ENCODE data around the gene COL5A1.

Gene COL5A1

DNA sequence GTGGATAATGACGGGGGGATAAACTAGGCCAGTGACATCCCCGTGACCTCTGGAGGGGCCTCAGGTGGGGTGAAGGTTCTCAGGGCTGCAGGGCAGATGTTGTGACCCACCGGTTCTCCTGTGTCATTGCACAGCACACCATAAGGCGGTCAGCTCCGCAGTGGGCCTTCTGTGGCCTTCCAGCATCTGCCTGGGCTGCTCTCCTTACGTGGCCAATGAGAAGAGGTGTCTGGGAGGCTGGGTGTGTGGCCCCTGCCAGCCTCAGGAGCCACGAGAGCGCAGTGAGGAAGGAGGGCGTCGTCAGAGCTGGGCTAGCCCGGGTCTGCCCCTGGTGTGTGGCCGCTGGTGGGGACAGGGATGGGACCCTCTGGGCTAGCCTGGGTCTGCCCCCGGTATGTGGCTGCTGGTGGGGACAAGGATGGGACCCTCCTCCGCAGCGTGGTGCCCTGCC is 48.7 kb downstream of the COL5A1 start:
- in situ Hi-C loops (cut with MboI; ENCODE audit: low sequenced_read_pairs), result no loop called here

DNA sequence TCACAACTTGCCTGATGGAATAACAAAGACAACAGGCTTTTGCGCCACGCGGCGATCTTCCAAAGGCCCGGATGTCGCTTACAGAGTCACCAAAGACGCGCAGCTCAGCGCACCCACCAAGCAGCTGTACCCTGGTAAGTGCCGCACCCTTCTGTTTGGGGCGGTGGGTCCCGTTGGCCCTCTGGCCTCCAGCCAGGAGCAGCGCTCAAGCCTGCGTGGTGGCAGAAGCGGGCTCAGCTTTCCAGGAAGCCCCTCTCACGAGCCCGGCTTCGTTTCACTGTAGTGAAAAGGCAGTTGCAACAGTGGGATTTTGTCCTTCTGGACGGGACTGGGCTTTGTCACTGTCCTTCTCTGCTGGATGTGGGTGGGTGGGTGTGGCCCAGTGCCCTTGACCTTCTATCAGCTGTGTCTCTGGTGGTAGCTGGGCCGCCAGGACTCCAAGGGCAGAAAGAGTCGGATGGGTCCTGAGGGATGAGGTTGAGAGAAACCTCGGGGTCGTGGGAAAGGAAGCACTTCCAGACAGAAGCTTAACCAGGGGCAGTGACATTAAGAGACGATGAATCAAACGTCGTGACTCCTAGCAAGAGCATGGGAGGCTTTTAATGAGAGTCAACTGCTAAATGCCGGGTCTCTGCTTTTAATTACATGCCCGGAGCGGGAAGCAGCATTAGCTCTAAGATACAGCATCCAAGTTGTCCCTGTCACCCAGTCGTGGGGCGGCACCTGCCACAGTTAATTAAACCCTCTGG is 49.5 kb downstream of the COL5A1 start:
- in situ Hi-C loops (cut with MboI; ENCODE audit: low sequenced_read_pairs), result no loop called here

DNA sequence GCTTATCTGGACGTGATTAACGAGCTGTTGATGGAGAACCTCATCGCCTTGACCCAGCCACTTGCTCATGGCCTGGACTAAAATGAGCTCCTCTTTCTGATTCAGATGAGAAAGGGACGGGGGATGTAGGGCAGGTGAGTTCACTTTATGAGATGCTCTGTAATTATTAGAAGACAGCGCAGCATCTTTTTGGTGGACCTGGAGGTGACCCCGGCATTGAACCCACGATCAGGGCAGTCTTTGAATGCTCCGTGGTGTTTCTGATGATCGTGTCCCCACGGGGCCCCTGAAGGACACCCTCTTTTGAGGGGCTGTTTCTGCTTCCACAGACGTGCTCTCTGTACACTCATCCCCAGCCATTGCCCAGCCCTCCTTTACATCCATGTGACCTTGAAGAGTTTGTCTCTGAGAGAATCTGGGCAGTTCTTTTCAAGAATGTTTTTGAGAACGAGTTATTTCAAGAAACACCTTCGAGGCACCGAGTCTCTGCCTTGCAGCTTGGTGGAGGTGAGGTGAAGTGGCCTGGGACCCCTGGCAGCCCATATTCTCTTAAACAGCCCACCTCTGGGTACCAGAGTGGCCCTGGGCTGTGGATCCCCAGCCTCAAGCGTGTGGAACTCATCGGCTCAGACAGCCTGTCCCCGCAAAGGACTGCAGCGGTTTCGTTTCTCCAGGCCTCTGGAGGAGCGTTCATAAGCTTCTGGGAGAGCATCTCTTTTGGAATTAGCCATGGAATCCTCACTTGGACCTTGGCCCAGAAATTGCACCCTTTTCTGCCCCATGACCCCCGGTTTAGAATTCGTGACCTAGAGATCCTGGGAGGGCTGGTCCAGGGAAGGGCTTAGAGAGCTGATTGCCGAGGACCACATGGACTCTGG is 50.3 kb downstream of the COL5A1 start:
- in situ Hi-C loops (cut with MboI; ENCODE audit: low sequenced_read_pairs), result no loop called here

DNA sequence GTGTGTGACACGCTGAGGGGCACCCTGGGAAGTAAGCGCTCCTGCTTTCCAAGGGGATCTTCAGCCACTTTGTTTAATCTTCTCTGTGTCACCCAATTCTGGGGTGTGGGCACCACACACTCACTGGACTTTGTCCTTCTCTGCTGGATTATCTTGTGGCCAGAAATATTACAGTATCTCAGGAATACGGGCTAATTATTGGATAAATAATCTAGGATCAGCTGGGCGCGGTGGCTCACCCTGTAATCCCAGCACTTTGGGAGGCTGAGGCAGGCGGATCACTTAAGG is 50.9 kb downstream of the COL5A1 start:
- in situ Hi-C loops (cut with MboI; ENCODE audit: low sequenced_read_pairs), result no loop called here

DNA sequence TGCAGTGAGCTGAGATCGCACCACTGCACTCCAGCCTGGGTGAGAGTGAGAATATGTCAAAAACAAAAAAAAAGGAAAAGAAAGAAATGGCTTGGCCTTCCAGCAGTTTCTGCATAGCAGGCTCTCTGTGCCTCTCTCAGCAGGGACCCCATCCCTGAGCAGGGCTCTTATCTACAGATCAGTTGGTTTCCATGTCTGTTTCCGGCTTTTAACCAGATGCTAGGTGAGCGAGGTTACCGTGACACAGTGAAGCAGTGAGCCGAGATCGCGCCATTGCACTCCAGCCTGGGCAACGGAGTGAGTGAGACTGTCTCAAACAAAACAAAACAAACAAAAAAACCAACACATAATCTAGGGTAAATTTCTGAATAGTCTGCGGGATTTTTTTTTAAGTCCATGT is 51.4 kb downstream of the COL5A1 start:
- in situ Hi-C loops (cut with MboI; ENCODE audit: low sequenced_read_pairs), result no loop called here

DNA sequence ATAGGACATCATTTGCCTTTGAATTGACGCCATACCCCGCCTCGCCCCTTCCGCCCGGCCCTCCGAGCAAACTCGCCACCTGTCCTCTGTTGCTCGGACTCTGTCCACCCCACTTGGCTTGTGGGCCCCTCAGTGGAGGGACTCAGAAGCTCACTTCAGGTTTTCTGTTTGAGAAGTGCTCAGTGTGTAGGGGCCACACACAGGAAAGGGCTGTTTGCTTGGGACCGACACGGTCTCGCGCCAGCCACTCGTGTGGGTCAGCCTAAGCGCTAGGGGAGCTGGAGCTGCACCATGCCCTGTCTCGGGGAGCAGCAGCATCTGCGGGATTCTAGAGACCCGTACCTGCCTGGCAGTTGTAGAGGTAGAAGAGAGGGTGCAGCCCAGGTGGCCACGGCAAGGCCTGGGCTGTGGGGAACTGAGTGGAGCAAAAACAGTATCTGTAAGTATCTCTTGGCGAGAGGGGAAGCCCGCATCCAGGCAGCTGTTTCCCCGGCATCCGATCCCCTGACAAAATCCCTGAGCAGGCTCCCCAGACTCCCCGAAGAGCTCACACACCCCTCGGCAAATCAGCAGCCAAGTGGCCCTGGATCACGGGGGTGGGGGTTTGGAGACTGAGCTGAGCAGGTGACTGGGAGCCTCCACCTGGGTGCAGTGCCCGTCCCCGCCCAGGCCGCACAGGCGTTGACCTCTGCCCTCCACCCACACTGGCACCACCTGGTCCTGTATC is 52.2 kb downstream of the COL5A1 start:
- in situ Hi-C loops (cut with MboI; ENCODE audit: low sequenced_read_pairs), result no loop called here

DNA sequence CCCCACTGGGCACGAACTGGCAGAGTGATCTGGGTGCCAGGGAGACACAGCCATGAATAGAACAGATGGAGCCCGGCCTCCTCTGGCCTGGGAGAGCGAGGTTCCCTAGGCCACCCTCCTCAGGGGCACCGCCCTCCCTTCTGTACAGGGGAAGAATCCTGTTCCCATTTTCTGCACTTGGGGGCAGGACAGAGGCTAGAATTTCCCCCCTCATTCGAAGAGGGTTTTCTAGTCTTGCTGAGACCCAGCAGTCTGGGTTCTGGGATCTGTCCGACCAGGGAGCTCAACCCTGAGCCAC is 52.7 kb downstream of the COL5A1 start:
- in situ Hi-C loops (cut with MboI; ENCODE audit: low sequenced_read_pairs), result no loop called here

DNA sequence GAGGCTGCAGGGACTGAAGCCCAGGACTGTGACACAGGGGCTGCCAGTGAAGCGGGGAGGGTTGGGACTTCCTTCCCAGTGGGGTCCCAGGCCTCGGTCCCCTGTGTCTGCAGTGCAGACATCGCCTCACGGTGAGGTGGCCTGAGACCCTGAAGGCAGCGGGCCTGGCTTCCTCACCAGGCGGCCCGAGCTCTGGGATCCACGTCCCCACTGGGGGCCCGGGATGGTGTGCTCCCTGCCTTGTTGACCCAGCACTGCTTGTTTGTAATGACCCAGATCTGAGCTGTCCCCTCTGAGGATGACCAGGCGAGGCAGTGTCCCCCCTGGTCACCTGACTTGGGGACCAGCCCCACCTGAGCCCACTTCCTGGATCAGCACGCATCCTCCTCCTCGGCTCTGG is 53.1 kb downstream of the COL5A1 start:
- in situ Hi-C loops (cut with MboI; ENCODE audit: low sequenced_read_pairs), result no loop called here

DNA sequence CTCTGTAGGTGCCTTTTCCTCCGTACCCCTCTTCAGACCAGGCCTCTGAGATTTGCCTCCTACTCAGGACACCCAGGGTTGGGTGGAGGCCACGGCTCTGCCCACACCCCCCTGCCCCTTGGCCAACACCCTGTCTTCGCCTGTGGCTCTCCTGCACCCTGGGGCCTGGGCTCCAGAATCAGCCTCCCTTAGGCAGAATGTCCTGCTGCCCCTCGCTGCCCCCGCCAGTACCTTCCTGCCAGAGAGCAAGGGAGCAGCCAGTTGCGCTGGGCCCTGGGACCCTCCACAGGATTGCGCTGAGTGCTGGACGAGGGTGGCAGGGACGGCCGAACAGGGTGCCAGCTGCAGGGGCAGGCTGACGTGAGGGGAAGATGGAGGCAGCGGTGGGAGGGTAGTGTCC is 53.5 kb downstream of the COL5A1 start:
- in situ Hi-C loops (cut with MboI; ENCODE audit: low sequenced_read_pairs), result no loop called here

DNA sequence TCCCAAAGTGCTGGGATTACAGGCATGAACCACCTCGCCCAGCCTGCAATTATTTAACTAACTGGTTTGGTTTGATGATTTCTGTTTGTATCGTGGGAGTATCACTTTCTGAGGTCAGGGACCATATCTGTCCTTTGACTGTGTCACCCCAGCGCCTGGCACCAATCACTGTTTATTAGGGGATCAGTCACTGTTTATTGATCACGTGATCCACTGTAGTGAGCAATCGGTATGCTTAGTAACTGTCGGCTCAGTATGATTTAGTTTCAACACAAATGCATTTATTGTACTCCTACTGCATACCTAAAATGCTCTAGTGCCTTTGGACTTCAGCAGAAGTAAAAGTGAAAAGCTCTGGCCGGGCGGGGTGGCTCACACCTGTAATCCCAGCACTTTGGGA is 54.8 kb downstream of the COL5A1 start:
- in situ Hi-C loops (cut with MboI; ENCODE audit: low sequenced_read_pairs), result no loop called here

DNA sequence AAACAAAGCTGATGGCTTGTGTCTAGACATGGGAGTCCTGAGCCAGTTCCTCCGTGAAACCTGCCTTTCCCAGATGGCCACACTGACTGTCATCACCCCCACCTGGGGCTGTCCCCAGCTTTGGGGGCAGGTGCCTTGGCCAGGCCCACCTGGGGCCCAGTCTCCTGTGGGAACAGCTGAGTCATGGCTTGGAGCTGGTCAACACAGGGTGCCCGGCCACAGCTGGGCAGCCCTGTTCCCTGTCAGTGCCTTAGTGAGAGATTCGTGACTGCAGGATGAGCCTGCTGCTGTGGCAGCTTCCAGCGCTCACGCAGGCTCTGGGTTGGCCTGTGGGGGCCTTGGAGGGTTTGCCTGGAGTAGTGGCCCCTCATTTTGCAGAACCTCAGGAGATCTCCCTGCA is 56.5 kb downstream of the COL5A1 start:
- in situ Hi-C loops (cut with MboI; ENCODE audit: low sequenced_read_pairs), result no loop called here

DNA sequence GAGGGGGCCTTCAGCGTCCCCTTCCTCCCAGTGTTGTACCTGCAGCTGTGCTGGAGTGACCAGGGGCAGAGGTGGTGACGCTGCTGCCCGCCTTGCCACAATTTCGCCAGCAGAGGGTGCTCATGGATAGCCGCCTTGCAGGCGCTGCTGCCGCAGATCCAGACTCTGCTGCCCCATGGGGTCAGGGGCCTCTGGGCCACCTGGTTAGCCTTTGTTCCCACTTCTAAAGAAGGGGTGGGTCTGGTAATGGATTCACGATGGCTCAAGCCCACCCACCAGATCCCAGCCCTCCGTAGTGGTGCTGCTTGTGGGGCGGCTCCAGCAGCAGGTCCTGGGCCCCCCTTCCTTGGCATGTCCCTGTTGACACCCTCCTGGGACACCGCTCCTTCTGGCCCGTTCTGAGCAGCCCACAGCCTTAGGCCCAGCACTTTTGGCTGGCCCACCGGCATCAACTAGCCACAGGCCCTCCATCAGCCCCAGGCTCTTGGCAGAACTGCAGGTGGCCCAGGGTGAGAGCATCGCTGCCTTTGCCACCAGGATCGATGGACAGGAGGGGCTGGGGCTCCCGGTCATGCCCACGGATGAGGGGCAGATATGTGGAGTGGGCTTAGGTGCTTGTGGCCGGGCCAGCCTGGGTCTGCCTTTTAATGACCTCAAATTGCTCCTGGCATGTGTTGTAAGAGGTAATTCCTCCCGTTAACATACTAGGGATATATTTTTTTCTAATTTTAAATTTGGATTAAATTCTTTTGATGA is 57.2 kb downstream of the COL5A1 start:
- in situ Hi-C loops (cut with MboI; ENCODE audit: low sequenced_read_pairs), result no loop called here

DNA sequence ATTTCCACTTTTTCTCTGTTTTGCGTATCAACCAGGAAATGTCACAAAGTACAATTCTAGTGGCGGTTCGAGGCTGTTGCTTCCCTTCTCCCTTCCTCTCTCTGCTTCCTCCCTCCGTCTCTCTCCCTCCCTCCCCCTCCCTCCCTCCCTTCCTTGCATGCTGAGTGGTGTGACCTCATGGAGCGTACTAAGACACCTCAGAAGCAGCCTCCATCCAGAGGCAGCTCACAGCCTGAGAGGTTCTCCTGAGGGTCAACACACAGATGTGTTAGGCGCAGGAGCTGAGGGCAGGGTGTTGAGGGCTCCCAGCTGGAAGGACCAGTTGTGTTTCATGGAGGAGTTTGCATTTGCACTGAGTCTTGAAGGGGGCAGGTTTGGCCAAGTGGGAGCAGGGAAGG is 57.7 kb downstream of the COL5A1 start:
- in situ Hi-C loops (cut with MboI; ENCODE audit: low sequenced_read_pairs), result no loop called here

DNA sequence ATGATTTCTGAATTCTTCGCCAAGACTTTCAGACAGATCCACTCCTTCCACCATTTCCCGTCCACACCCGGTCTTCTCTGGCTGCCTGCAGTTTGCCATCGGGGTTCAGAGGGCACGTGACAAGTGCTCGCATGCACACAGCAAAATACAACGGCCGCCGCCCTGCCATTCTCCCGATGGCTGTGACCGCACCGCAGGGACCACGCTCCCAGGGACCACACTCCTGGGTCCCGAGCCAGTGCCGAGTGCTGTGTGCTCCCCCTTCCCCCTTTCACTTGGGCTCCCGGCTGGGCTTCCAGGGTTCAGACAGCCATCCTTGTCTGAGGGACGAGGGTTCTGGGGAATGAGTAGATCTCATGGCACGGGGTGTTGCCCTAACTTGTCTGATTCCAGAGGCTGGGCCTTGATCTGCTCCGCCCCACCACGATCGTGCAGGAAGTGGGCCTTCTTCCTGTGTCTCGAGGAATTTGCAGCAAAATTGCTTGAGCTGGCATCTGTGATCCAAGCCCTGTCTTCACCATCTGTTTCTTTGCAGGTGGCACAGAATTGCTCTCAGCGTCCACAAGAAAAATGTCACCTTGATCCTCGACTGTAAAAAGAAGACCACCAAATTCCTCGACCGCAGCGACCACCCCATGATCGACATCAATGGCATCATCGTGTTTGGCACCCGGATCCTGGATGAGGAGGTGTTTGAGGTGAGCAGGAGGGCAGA is 59.2 kb downstream of the COL5A1 start:
- in situ Hi-C loops (cut with MboI; ENCODE audit: low sequenced_read_pairs), result loop anchor here (10.0 kb wide), 1 partner anchor 284 kb away; no protein-coding TSS in a partner anchor

DNA sequence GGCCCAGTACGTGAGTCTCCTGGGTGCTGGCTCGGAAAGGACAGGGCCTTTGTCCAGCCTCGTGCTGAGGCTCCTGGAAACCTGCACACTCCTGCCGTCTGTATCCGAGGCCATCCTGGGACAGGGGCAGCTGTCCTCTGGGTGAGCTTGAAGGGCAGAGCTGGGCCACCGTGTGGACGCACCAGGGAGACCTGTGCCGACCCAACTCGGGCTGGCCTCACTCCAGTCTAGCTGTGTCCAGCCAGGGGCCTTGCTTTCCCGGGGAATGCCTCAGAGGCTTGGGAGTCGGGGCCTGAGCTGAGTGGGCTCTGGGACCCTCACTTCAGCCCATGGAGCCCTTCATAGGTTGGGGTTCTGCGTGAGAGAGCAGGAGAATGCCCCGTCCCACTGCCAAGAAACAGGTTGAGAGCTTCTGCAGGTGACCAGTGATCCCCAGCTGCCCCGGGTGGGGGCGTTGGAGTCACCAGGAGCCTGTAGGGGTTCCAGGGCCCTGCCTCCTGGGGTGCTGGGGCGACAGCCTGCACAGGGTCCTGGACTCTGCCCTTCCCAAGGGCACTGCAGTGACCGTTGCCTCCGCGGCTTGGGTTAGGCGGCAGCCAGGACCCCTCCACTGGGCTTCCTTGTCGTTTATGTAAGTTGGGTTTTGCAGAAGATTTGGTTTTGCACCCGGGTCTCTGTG is 60.1 kb downstream of the COL5A1 start:
- in situ Hi-C loops (cut with MboI; ENCODE audit: low sequenced_read_pairs), result loop anchor here (10.0 kb wide), 1 partner anchor 283 kb away; no protein-coding TSS in a partner anchor

DNA sequence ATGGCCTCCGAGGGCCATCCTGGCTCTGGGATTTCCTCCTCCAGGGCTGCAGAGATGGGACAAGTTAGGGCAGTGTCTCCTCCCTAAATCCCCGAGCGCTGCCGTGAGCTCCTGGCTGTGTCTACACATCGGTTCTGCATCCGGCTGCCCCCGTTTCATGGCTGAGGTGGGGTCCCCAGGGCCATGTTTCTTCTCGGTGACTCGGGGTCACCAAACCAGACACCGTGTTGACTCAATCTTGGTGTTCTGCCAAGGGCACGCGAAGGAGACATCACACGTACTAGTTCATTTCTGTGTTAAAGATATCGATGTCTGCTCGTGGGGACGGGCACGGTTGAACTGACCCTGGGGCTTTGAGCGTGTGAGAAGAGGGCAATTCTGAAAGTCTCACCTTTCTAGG is 60.7 kb downstream of the COL5A1 start:
- in situ Hi-C loops (cut with MboI; ENCODE audit: low sequenced_read_pairs), result loop anchor here (10.0 kb wide), 1 partner anchor 283 kb away; no protein-coding TSS in a partner anchor

DNA sequence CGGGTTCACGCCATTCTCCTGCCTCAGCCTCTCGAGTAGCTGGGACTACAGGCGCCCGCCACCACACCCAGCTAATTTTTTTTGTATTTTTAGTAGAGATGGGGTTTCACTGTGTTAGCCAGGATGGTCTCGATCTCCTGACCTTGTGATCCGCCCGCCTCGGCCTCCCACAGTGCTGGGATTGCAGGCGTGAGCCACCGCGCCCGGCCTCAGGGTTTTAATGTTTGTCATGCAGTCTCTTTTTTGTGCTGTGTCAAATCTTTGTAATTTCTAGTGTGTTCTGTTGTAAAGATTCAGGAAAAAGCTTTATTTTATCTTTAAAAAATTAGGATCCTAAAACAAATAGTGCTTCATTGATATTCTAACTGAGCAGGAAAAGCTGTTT is 62.1 kb downstream of the COL5A1 start:
- in situ Hi-C loops (cut with MboI; ENCODE audit: low sequenced_read_pairs), result loop anchor here (10.0 kb wide), 1 partner anchor 281 kb away; no protein-coding TSS in a partner anchor

DNA sequence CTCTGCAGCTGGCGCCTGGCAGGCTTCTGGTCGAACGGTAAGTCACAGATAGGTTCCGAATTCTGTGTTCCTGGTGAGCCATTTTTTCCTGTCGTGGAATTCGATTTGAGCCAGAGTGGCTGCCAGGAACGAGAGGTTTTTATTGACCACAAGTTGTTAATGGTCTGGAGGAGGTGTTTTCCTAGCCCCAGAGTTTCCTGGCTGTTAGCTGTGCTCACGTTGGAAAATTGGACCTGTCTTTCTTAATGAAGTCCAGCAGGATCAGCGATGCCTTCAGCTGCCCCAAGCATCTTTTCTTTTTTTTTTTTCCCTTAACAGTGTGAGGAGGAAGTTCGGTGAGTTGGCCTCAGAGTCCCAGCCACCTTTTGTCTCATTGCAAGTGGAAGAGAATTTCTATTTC is 62.9 kb downstream of the COL5A1 start:
- in situ Hi-C loops (cut with MboI; ENCODE audit: low sequenced_read_pairs), result loop anchor here (10.0 kb wide), 1 partner anchor 280 kb away; no protein-coding TSS in a partner anchor

DNA sequence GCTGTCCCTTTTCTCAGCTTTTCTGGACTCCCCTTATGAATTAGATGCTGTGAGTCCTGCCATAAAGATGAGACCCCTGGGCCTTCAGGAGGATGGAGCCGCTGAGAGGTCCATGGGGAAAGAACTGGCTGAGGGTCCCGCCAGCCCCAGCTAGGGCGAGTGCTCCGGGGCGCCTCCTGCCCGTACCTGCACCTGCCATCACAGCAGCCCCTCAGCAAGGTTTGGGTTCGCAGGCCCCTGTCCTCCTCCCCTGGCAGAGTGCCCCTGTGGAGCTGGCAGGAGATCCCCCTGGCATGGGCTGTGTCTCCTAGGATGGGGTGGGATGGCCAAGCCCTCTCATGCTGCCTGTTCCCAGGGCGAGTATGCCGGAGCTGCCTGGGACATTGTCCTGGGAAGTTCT is 64.2 kb downstream of the COL5A1 start:
- in situ Hi-C loops (cut with MboI; ENCODE audit: low sequenced_read_pairs), result loop anchor here (10.0 kb wide), 1 partner anchor 279 kb away; no protein-coding TSS in a partner anchor

DNA sequence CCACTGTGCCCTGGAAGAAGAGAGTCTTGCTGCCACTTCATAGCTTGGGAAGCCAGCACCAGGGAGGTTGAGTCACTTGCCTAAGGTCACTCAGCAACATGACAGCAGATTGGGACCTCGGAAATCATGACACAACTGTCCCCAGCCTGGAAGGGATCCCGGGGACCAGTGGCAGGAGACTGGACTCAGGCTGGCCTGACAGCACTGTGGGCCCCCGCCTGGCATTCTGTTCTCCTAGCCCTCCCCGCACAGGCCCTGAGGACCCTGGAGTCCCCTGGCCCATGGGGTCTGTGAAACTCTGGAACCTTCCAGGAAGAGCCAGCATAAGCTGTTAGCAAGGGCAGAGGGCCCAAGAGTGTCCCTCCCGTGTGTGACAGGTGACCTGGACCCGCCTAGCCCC is 64.9 kb downstream of the COL5A1 start:
- in situ Hi-C loops (cut with MboI; ENCODE audit: low sequenced_read_pairs), result loop anchor here (10.0 kb wide), 1 partner anchor 278 kb away; no protein-coding TSS in a partner anchor

Data from HL-60/S4 (cell line).